IMR-90 (cell line): ENCODE measurements around the gene TMEM9B. TPM values are rescaled to one million over a fixed set of nuclear protein-coding genes. Genes with fewer than 3 reads are reported as not detected.

ENCODE experiments used
- ATAC-seq: fragments of 200-7000 bp; cut with Tn5 transposase; 2 replicates; pipeline ENCODE4 v1.9.1; 2020; ENCODE audit warnings: low read depth, mild to moderate bottlenecking, moderate library complexity
- BruUV-seq: library from RNA; stranded (reverse); fragments of 400-500 nt; replicated peaks from 2 replicates; lab custom pipeline; 2021; lab: Mats Ljungman, UMichigan
- CTCF ChIA-PET: fragments of 300-600 bp; formaldehyde crosslinking; extraction: SDS; loops from one replicate; lab custom pipeline; 2021; ENCODE audit warnings: antibody characterized with exemption; lab: Yijun Ruan, JAX
- POLR2A ChIA-PET: fragments of 300-600 bp; sonication (Branson Sonifier 250); formaldehyde crosslinking; loops from one replicate; lab custom pipeline; 2022; ENCODE audit warnings: antibody characterized with exemption; ENCODE audit not compliant: unreplicated experiment; lab: Charles Lee
- DNase-seq: peaks from one replicate; pipeline ENCODE4 v3.0.0; 2013
- H2AFZ ChIP-seq: replicated peaks from 2 replicates; pipeline ENCODE3; 2013; ENCODE audit warnings: low read length, mild to moderate bottlenecking; ENCODE audit not compliant: poor library complexity
- H2AK5ac ChIP-seq: 2 replicates; pipeline ENCODE4 v1.6.1; 2013; ENCODE audit warnings: low read depth, low read length, inconsistent platforms
- H2AK9ac ChIP-seq: replicated peaks from 2 replicates; pipeline ENCODE3; 2013; ENCODE audit warnings: mild to moderate bottlenecking, low read depth, low read length, moderate library complexity; ENCODE audit not compliant: poor library complexity
- H2BK120ac ChIP-seq: 2 replicates; pipeline ENCODE4 v1.6.1; 2013; ENCODE audit warnings: low read depth, low read length, inconsistent platforms
- H2BK15ac ChIP-seq: 3 replicates; pipeline ENCODE4 v1.6.1; 2013; ENCODE audit warnings: low read depth, low read length, inconsistent platforms
- H2BK20ac ChIP-seq: 2 replicates; pipeline ENCODE4 v1.6.1; 2013; ENCODE audit warnings: low read depth, mild to moderate bottlenecking, inconsistent platforms, low read length, moderate library complexity
- H2BK5ac ChIP-seq: 2 replicates; pipeline ENCODE4 v1.6.1; 2013; ENCODE audit warnings: mild to moderate bottlenecking, low read depth, low read length, inconsistent platforms; ENCODE audit not compliant: poor library complexity, severe bottlenecking
- H3K14ac ChIP-seq: replicated peaks from 2 replicates; pipeline ENCODE4 v1.6.1; 2013; ENCODE audit warnings: low read depth, low read length, inconsistent platforms
- H3K18ac ChIP-seq: 2 replicates; pipeline ENCODE4 v1.6.1; 2013; ENCODE audit warnings: low read depth, low read length, control low read depth
- H3K23ac ChIP-seq: 2 replicates; pipeline ENCODE4 v1.6.1; 2013; ENCODE audit warnings: low read depth, low read length, inconsistent platforms
- H3K27ac ChIP-seq: 2 replicates; pipeline ENCODE4 v1.5.1; 2013; ENCODE audit warnings: mild to moderate bottlenecking, control low read depth, low read length; ENCODE audit not compliant: insufficient read depth
- H3K27me3 ChIP-seq: 2 replicates; pipeline ENCODE4 v1.6.1; 2013; ENCODE audit warnings: low read length; ENCODE audit not compliant: control insufficient read depth, insufficient read depth
- H3K36me3 ChIP-seq: 2 replicates; pipeline ENCODE4 v1.6.1; 2013; ENCODE audit warnings: low read length, mixed read lengths; ENCODE audit not compliant: control insufficient read depth, insufficient read depth
- H3K4ac ChIP-seq: 2 replicates; pipeline ENCODE4 v1.6.1; 2013; ENCODE audit warnings: low read depth, low read length, inconsistent platforms
- H3K4me1 ChIP-seq: 2 replicates; pipeline ENCODE4 v1.6.1; 2013; ENCODE audit warnings: low read length, mixed read lengths; ENCODE audit not compliant: control insufficient read depth, insufficient read depth
- H3K4me2 ChIP-seq: 2 replicates; pipeline ENCODE4 v1.6.1; 2013; ENCODE audit warnings: low read depth, mild to moderate bottlenecking, control low read depth, low read length, moderate library complexity
- H3K4me3 ChIP-seq: 2 replicates; pipeline ENCODE4 v1.5.1; 2013; ENCODE audit warnings: low read depth, mild to moderate bottlenecking, control low read depth, low read length, moderate library complexity; ENCODE audit not compliant: insufficient read depth
- H3K56ac ChIP-seq: 2 replicates; pipeline ENCODE4 v1.6.1; 2013; ENCODE audit warnings: low read length, inconsistent platforms; ENCODE audit not compliant: insufficient read depth; ENCODE audit errors: extremely low read depth
- H3K79me1 ChIP-seq, 2 experiments: 2 replicates each; pipeline ENCODE4 v1.6.1; 2013; ENCODE audit warnings: low read length in 2 of 2, inconsistent platforms in 1 of 2, low read depth in 1 of 2
- H3K9ac ChIP-seq: 2 replicates; pipeline ENCODE4 v1.6.1; 2013; ENCODE audit warnings: low read depth, low read length, control low read depth
- H3K9me1 ChIP-seq: 2 replicates; pipeline ENCODE4 v1.6.1; 2013; ENCODE audit warnings: low read length, inconsistent platforms; ENCODE audit not compliant: insufficient read depth
- H3K9me3 ChIP-seq: 2 replicates; pipeline ENCODE4 v1.6.1; 2013; ENCODE audit warnings: low read length; ENCODE audit not compliant: control insufficient read depth, insufficient read depth
- H4K20me1 ChIP-seq: 2 replicates; pipeline ENCODE4 v1.6.1; 2013; ENCODE audit warnings: low read length, inconsistent platforms; ENCODE audit not compliant: insufficient read depth
- H4K5ac ChIP-seq: 2 replicates; pipeline ENCODE4 v1.6.1; 2013; ENCODE audit warnings: mild to moderate bottlenecking, low read depth, low read length, control low read depth
- H4K8ac ChIP-seq, 2 experiments: 2 replicates each; pipeline ENCODE4 v1.6.1; 2013; ENCODE audit warnings: low read depth in 2 of 2, low read length in 2 of 2, control low read depth in 1 of 2, inconsistent platforms in 1 of 2
- H4K91ac ChIP-seq: 2 replicates; pipeline ENCODE4 v1.6.1; 2013; ENCODE audit warnings: low read depth, low read length, inconsistent platforms; ENCODE audit not compliant: insufficient read depth
- BHLHE40 ChIP-seq: fragments of 150-350 bp; IDR thresholded peaks from 2 replicates; pipeline ENCODE4 v1.6.1; 2016; ENCODE audit warnings: mild to moderate bottlenecking, low read depth, low read length
- CEBPB ChIP-seq: IDR thresholded peaks from 2 replicates; pipeline ENCODE4 v1.6.1; 2012; ENCODE audit warnings: low read depth, low read length, improper control_type of control experiment
- CHD1 ChIP-seq: IDR thresholded peaks from 2 replicates; pipeline ENCODE4 v1.6.1; 2012; ENCODE audit warnings: low read depth, low read length, improper control_type of control experiment
- FOS ChIP-seq: fragments of 150-350 bp; IDR thresholded peaks from 2 replicates; pipeline ENCODE4 v1.6.1; 2016; ENCODE audit warnings: low read depth, low read length
- MAZ ChIP-seq: IDR thresholded peaks from 2 replicates; pipeline ENCODE4 v1.6.1; 2012; ENCODE audit warnings: low read depth, mild to moderate bottlenecking, low read length, improper control_type of control experiment, moderate library complexity, borderline replicate concordance
- MXI1 ChIP-seq: IDR thresholded peaks from 2 replicates; pipeline ENCODE4 v1.6.1; 2012; ENCODE audit warnings: low read depth, mild to moderate bottlenecking, low read length, moderate library complexity, borderline replicate concordance
- NFE2L2 ChIP-seq: fragments of 150-350 bp; IDR thresholded peaks from 2 replicates; pipeline ENCODE4 v1.6.1; 2016; ENCODE audit warnings: low read depth, mild to moderate bottlenecking, low read length
- POLR2A ChIP-seq: IDR thresholded peaks from 2 replicates; pipeline ENCODE4 v1.6.1; 2012; ENCODE audit warnings: mild to moderate bottlenecking, low read depth, low read length
- RAD21 ChIP-seq: IDR thresholded peaks from 2 replicates; pipeline ENCODE4 v1.6.1; 2012; ENCODE audit warnings: low read length, improper control_type of control experiment
- RCOR1 ChIP-seq: IDR thresholded peaks from 2 replicates; pipeline ENCODE4 v1.6.1; 2012; ENCODE audit warnings: mild to moderate bottlenecking, low read length, improper control_type of control experiment; ENCODE audit not compliant: insufficient replicate concordance
- RFX5 ChIP-seq: IDR thresholded peaks from 2 replicates; pipeline ENCODE4 v1.8.0; 2012; ENCODE audit warnings: low read depth, mild to moderate bottlenecking, low read length, moderate library complexity
- SMC3 ChIP-seq: fragments of 150-350 bp; IDR thresholded peaks from 2 replicates; pipeline ENCODE4 v1.6.1; 2016; ENCODE audit warnings: low read depth, mild to moderate bottlenecking, antibody characterized with exemption, low read length, moderate library complexity
- WGBS, 2 experiments: methylation state at CpG; one replicate each; pipeline versions ENCODE4 v1.1.5 to v1.1.7; 2013; ENCODE audit warnings: missing lambda C conversion rate in 2 of 2; ENCODE audit not compliant: insufficient read length in 1 of 2; ENCODE audit errors: extremely low coverage in 2 of 2; 5-methylcytosine and 5-hydroxymethylcytosine counted together
- dilution Hi-C: fragments of 300-500 bp; cut with HindIII; formaldehyde crosslinking; loops from one replicate; pipeline ENCODE4 v1.14.3; 2018; ENCODE audit warnings: low sequenced_read_pairs; ENCODE audit not compliant: unreplicated experiment
- in situ Hi-C: fragments of 300-500 bp; cut with MboI; formaldehyde crosslinking; loops from 3 replicates; pipeline ENCODE4 v1.14.3; 2019; ENCODE audit warnings: low sequenced_read_pairs, inconsistent platforms, mixed read lengths
- intact Hi-C: fragments of 100-400 bp; cut with micrococcal nuclease; formaldehyde crosslinking; loops from 2 replicates; pipeline ENCODE4 v1.10.0; 2022
- polyA plus RNA-seq, 3 experiments: library from polyadenylated mRNA; depleted of rRNA; stranded (reverse); fragments of >200 nt; gene quantifications; 2 replicates each; pipeline ENCODE4 v1.2.3, GENCODE V29; 2012; ENCODE audit warnings: low replicate concordance in 1 of 3
- total RNA-seq: library from RNA; depleted of rRNA; stranded (reverse); fragments of >200 nt; gene quantifications from 2 replicates; pipeline ENCODE4 v1.2.3, GENCODE V29; 2012
- TF ChIP-seq, protein P1 (sequence below): fragments of 150-350 bp; IDR thresholded peaks from 2 replicates; pipeline ENCODE4 v1.6.1; 2016; ENCODE audit warnings: low read depth, mild to moderate bottlenecking, low read length, moderate library complexity, borderline replicate concordance
- TF ChIP-seq, protein P2 (sequence below): conservative IDR thresholded peaks from 2 replicates; pipeline ENCODE4 v1.5.1; 2012; ENCODE audit warnings: mild to moderate bottlenecking, low read depth, low read length, improper control_type of control experiment
- TF ChIP-seq, protein P3 (sequence below): fragments of 150-350 bp; IDR thresholded peaks from 2 replicates; pipeline ENCODE4 v1.6.1; 2017; ENCODE audit warnings: mild to moderate bottlenecking, antibody characterized with exemption, low read length, low read depth

TMEM9B gene
- total and polyA plus RNA-seq, 2 of the 4 experiments (the other 2 are of a cell fraction) = 24.6 to 25.6 TPM

DNA sequence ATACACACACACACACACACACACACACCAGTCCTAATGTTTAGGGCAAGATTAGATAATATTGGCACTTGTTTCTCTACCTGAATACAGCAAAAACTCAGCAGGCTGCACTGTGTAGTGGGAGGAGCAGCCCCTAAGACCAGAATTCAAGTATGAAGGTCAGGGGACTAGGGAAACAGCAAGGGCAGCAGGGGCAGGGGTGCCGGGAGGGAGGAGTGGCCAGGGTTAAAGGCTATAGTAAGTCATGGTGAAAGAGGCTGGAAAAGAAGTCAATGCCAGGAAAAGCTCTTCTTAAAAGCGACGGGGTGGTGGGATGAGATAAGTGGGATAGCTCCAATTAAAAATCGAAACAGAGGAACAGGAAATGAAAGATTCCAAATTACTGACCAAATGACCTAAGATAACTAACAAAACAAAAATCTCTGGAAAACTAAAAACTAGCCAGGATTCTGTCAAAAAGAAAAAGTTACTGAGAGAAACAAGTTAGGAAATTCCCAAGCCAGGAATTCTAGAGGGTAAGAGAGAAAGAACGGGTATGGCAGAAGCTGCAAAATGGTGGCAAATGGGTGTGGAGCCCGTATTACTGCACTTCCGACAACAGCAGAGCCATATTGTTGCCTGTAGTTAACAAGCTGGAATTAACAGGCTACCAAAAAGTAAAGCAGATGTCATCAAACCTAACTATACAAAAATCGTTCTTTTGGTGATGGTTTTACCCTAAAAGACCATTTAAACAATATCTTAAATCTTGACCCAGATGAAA is 22.7 kb downstream of the TMEM9B start:
- Histone ChIP-seq H3K27me3 (no peaks in the 10 kb centered on the region), H4K5ac (no peak overlapping the region), H3K23ac (no peak overlapping the region; the same call in 1 of the 2 replicates), H2AK9ac (no peak overlapping the region), H3K79me1 (no peaks in the 10 kb centered on the region), H2BK15ac (no peak overlapping the region), H3K4me3 (no peak overlapping the region), H2AFZ (no peak overlapping the region), H4K20me1 (no peaks in the 10 kb centered on the region), H3K9ac (no peak overlapping the region), H3K36me3 (no peaks in the 10 kb centered on the region), H3K9me1 (no peaks in the 10 kb centered on the region), H3K4ac (0 out of 2 replicates have a peak overlapping the region, but pooled peaks have one; percentile 17), H2AK5ac (no peak overlapping the region), H4K8ac (no peak overlapping the region; a peak in 1 of 4 replicates), H3K14ac (0 out of 2 replicates have a peak overlapping the region, but pooled peaks have one; percentile 35), H2BK120ac (no peak overlapping the region), H4K91ac (no peak overlapping the region), H3K4me1 (peaks cover 3% of the 10 kb centered on the region; the same call in 1 of the 2 replicates), H3K9me3 (no peaks in the 10 kb centered on the region), H2BK20ac (no peak overlapping the region), H2BK5ac (no peak overlapping the region), H3K18ac (no peak overlapping the region), H3K56ac (no peak overlapping the region), H3K4me2 (no peak overlapping the region), H3K27ac (no peak overlapping the region)
- ChIA-PET POLR2A (no interaction called here), CTCF (interaction anchor here (1.6 to 1.8 kb wide), 2 partner anchors 8 to 27 kb away, joined by 5 to 6 read pairs; no protein-coding TSS in a partner anchor)
- dilution Hi-C loops = no loop called here
- DNase-seq = no peak
- intact Hi-C loops = no loop called here
- in situ Hi-C loops = no loop called here
- WGBS, 2 experiments = 30% methylated on average over 1 of the region's 8 CpGs; no CpG with 5 or more reads in 1 of the 2 experiments
- BruUV-seq = no TSS peak
- ATAC-seq = no peak
- TF ChIP-seq RCOR1 (no peak), RFX5 (no peak), CEBPB (no peak), CHD1 (no peak), BHLHE40 (no peak), RAD21 (no peak), MAZ (no peak), FOS (no peak), MXI1 (no peak), POLR2A (no peak), NFE2L2 (no peak), SMC3 (no peak)
- TF ChIP-seq, protein P1, sequence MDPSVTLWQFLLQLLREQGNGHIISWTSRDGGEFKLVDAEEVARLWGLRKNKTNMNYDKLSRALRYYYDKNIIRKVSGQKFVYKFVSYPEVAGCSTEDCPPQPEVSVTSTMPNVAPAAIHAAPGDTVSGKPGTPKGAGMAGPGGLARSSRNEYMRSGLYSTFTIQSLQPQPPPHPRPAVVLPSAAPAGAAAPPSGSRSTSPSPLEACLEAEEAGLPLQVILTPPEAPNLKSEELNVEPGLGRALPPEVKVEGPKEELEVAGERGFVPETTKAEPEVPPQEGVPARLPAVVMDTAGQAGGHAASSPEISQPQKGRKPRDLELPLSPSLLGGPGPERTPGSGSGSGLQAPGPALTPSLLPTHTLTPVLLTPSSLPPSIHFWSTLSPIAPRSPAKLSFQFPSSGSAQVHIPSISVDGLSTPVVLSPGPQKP = no peak
- TF ChIP-seq, protein P2, sequence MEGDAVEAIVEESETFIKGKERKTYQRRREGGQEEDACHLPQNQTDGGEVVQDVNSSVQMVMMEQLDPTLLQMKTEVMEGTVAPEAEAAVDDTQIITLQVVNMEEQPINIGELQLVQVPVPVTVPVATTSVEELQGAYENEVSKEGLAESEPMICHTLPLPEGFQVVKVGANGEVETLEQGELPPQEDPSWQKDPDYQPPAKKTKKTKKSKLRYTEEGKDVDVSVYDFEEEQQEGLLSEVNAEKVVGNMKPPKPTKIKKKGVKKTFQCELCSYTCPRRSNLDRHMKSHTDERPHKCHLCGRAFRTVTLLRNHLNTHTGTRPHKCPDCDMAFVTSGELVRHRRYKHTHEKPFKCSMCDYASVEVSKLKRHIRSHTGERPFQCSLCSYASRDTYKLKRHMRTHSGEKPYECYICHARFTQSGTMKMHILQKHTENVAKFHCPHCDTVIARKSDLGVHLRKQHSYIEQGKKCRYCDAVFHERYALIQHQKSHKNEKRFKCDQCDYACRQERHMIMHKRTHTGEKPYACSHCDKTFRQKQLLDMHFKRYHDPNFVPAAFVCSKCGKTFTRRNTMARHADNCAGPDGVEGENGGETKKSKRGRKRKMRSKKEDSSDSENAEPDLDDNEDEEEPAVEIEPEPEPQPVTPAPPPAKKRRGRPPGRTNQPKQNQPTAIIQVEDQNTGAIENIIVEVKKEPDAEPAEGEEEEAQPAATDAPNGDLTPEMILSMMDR = no peak
- TF ChIP-seq, protein P3, sequence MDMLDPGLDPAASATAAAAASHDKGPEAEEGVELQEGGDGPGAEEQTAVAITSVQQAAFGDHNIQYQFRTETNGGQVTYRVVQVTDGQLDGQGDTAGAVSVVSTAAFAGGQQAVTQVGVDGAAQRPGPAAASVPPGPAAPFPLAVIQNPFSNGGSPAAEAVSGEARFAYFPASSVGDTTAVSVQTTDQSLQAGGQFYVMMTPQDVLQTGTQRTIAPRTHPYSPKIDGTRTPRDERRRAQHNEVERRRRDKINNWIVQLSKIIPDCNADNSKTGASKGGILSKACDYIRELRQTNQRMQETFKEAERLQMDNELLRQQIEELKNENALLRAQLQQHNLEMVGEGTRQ = no peak
